ENCODE measurements around the gene CEP250.

Gene CEP250

GRCh38 chr20:35564905-35565304, 109.5 kb downstream of the CEP250 start:
- DNase-seq = no peak

GRCh38 chr20:35568645-35569044, 113.2 kb downstream of the CEP250 start:
- DNase-seq = no peak

Data from MV-4-11 (cell line).